ENCODE data around the gene PKD1L1. TPM values are rescaled to one million over a fixed set of nuclear protein-coding genes. Genes with fewer than 3 reads are reported as not detected.

The PKD1L1 gene
- total RNA-seq, 1 donor from 2014 or later: 1.1 TPM

- H3K36me3 Mint-ChIP-seq (ENCODE audit: low read depth): no peaks in the 10 kb centered on the region
- no peak overlapping the region for H3K27ac Mint-ChIP-seq
- intact Hi-C loops (cut with micrococcal nuclease): no loop called here
- no peaks in the 10 kb centered on the region for H3K9me3 Mint-ChIP-seq
- no peak for DNase-seq (ENCODE audit: low spot score)
- no peak overlapping the region for H3K4me3 Mint-ChIP-seq (ENCODE audit: low read depth)
- peaks cover 3% of the 10 kb centered on the region for H3K27me3 Mint-ChIP-seq (ENCODE audit: low read depth)
- no peaks in the 10 kb centered on the region for H3K4me1 Mint-ChIP-seq (ENCODE audit: low read depth)
Observed at GRCh38 chr7:47744883-47745282, 203.4 kb downstream of the PKD1L1 start.

- no peaks in the 10 kb centered on the region for H3K9me3 Mint-ChIP-seq
- intact Hi-C loops (cut with micrococcal nuclease): no loop called here
- no peaks in the 10 kb centered on the region for H3K36me3 Mint-ChIP-seq (ENCODE audit: low read depth)
- DNase-seq (ENCODE audit: low spot score): no peak
- no peak overlapping the region for H3K4me3 Mint-ChIP-seq (ENCODE audit: low read depth)
- no peak overlapping the region for H3K27ac Mint-ChIP-seq
- peaks cover 3% of the 10 kb centered on the region for H3K27me3 Mint-ChIP-seq (ENCODE audit: low read depth)
- H3K4me1 Mint-ChIP-seq (ENCODE audit: low read depth): no peaks in the 10 kb centered on the region
Observed at GRCh38 chr7:47743965-47744591, 204.2 kb downstream of the PKD1L1 start.

GRCh38 chr7:47741984-47742383 is 206.3 kb downstream of the PKD1L1 start:
- DNase-seq (ENCODE audit: low spot score): no peak
- peaks cover 3% of the 10 kb centered on the region for H3K27me3 Mint-ChIP-seq (ENCODE audit: low read depth)
- intact Hi-C loops (cut with micrococcal nuclease): no loop called here
- H3K4me1 Mint-ChIP-seq (ENCODE audit: low read depth): no peaks in the 10 kb centered on the region
- H3K27ac Mint-ChIP-seq: no peak overlapping the region
- no peaks in the 10 kb centered on the region for H3K36me3 Mint-ChIP-seq (ENCODE audit: low read depth)
- H3K9me3 Mint-ChIP-seq: no peaks in the 10 kb centered on the region
- H3K4me3 Mint-ChIP-seq (ENCODE audit: low read depth): no peak overlapping the region

GRCh38 chr7:47739891-47740290 is 208.4 kb downstream of the PKD1L1 start:
- no peaks in the 10 kb centered on the region for H3K4me1 Mint-ChIP-seq (ENCODE audit: low read depth)
- no peaks in the 10 kb centered on the region for H3K36me3 Mint-ChIP-seq (ENCODE audit: low read depth)
- no peak for DNase-seq (ENCODE audit: low spot score)
- H3K9me3 Mint-ChIP-seq: no peaks in the 10 kb centered on the region
- no peak overlapping the region for H3K27ac Mint-ChIP-seq
- H3K27me3 Mint-ChIP-seq (ENCODE audit: low read depth): peaks cover 3% of the 10 kb centered on the region
- intact Hi-C loops (cut with micrococcal nuclease): no loop called here
- no peak overlapping the region for H3K4me3 Mint-ChIP-seq (ENCODE audit: low read depth)

- H3K27me3 Mint-ChIP-seq (ENCODE audit: low read depth): peaks cover 3% of the 10 kb centered on the region
- no peaks in the 10 kb centered on the region for H3K4me1 Mint-ChIP-seq (ENCODE audit: low read depth)
- no peak overlapping the region for H3K4me3 Mint-ChIP-seq (ENCODE audit: low read depth)
- H3K9me3 Mint-ChIP-seq: no peaks in the 10 kb centered on the region
- no peaks in the 10 kb centered on the region for H3K36me3 Mint-ChIP-seq (ENCODE audit: low read depth)
- intact Hi-C loops (cut with micrococcal nuclease): no loop called here
- no peak overlapping the region for H3K27ac Mint-ChIP-seq
- no peak for DNase-seq (ENCODE audit: low spot score)
Observed at GRCh38 chr7:47739301-47739875, 208.9 kb downstream of the PKD1L1 start.

- Mint-ChIP-seq H3K27me3 (ENCODE audit: low read depth) (no peaks in the 10 kb centered on the region), H3K27ac (no peak overlapping the region), H3K4me1 (ENCODE audit: low read depth) (no peaks in the 10 kb centered on the region), H3K36me3 (ENCODE audit: low read depth) (no peaks in the 10 kb centered on the region), H3K9me3 (no peaks in the 10 kb centered on the region), H3K4me3 (ENCODE audit: low read depth) (no peak overlapping the region)
- DNase-seq (ENCODE audit: low spot score): no peak
- intact Hi-C loops (cut with micrococcal nuclease): no loop called here
Observed at GRCh38 chr7:47738563-47739166, 209.6 kb downstream of the PKD1L1 start.

GRCh38 chr7:47737601-47738000 is 210.7 kb downstream of the PKD1L1 start:
- no peak overlapping the region for H3K4me3 Mint-ChIP-seq (ENCODE audit: low read depth)
- H3K36me3 Mint-ChIP-seq (ENCODE audit: low read depth): no peaks in the 10 kb centered on the region
- H3K9me3 Mint-ChIP-seq: no peaks in the 10 kb centered on the region
- no peak overlapping the region for H3K27ac Mint-ChIP-seq
- H3K4me1 Mint-ChIP-seq (ENCODE audit: low read depth): no peaks in the 10 kb centered on the region
- DNase-seq (ENCODE audit: low spot score): no peak
- no peaks in the 10 kb centered on the region for H3K27me3 Mint-ChIP-seq (ENCODE audit: low read depth)
- intact Hi-C loops (cut with micrococcal nuclease): no loop called here

- Mint-ChIP-seq H3K36me3 (ENCODE audit: low read depth) (no peaks in the 10 kb centered on the region), H3K27ac (no peak overlapping the region), H3K27me3 (ENCODE audit: low read depth) (no peaks in the 10 kb centered on the region), H3K9me3 (no peaks in the 10 kb centered on the region), H3K4me3 (ENCODE audit: low read depth) (no peak overlapping the region), H3K4me1 (ENCODE audit: low read depth) (no peaks in the 10 kb centered on the region)
- no peak for DNase-seq (ENCODE audit: low spot score)
- intact Hi-C loops (cut with micrococcal nuclease): no loop called here
Observed at GRCh38 chr7:47735431-47736345, 212.6 kb downstream of the PKD1L1 start.

- H3K9me3 Mint-ChIP-seq: no peaks in the 10 kb centered on the region
- H3K4me3 Mint-ChIP-seq (ENCODE audit: low read depth): no peak overlapping the region
- DNase-seq (ENCODE audit: low spot score): no peak
- no peak overlapping the region for H3K27ac Mint-ChIP-seq
- no peaks in the 10 kb centered on the region for H3K36me3 Mint-ChIP-seq (ENCODE audit: low read depth)
- H3K4me1 Mint-ChIP-seq (ENCODE audit: low read depth): no peaks in the 10 kb centered on the region
- intact Hi-C loops (cut with micrococcal nuclease): no loop called here
- H3K27me3 Mint-ChIP-seq (ENCODE audit: low read depth): no peaks in the 10 kb centered on the region
Observed at GRCh38 chr7:47734949-47735291, 213.3 kb downstream of the PKD1L1 start.

GRCh38 chr7:47734287-47734948 is 213.8 kb downstream of the PKD1L1 start:
- no peaks in the 10 kb centered on the region for H3K4me1 Mint-ChIP-seq (ENCODE audit: low read depth)
- no peak for DNase-seq (ENCODE audit: low spot score)
- H3K27ac Mint-ChIP-seq: no peak overlapping the region
- no peaks in the 10 kb centered on the region for H3K36me3 Mint-ChIP-seq (ENCODE audit: low read depth)
- no peak overlapping the region for H3K4me3 Mint-ChIP-seq (ENCODE audit: low read depth)
- H3K27me3 Mint-ChIP-seq (ENCODE audit: low read depth): no peaks in the 10 kb centered on the region
- intact Hi-C loops (cut with micrococcal nuclease): no loop called here
- no peaks in the 10 kb centered on the region for H3K9me3 Mint-ChIP-seq

GRCh38 chr7:47730142-47730541 is 218.1 kb downstream of the PKD1L1 start:
- Mint-ChIP-seq H3K36me3 (ENCODE audit: low read depth) (no peaks in the 10 kb centered on the region), H3K4me1 (ENCODE audit: low read depth) (no peaks in the 10 kb centered on the region), H3K9me3 (no peaks in the 10 kb centered on the region), H3K27me3 (ENCODE audit: low read depth) (peaks cover 2% of the 10 kb centered on the region), H3K4me3 (ENCODE audit: low read depth) (no peak overlapping the region), H3K27ac (no peak overlapping the region)
- DNase-seq (ENCODE audit: low spot score): no peak
- intact Hi-C loops (cut with micrococcal nuclease): no loop called here

- intact Hi-C loops (cut with micrococcal nuclease): no loop called here
- no peaks in the 10 kb centered on the region for H3K4me1 Mint-ChIP-seq (ENCODE audit: low read depth)
- H3K9me3 Mint-ChIP-seq: no peaks in the 10 kb centered on the region
- no peaks in the 10 kb centered on the region for H3K36me3 Mint-ChIP-seq (ENCODE audit: low read depth)
- H3K27me3 Mint-ChIP-seq (ENCODE audit: low read depth): peaks cover 2% of the 10 kb centered on the region
- no peak overlapping the region for H3K4me3 Mint-ChIP-seq (ENCODE audit: low read depth)
- no peak overlapping the region for H3K27ac Mint-ChIP-seq
- no peak for DNase-seq (ENCODE audit: low spot score)
Observed at GRCh38 chr7:47726047-47726726, 222.1 kb downstream of the PKD1L1 start.
